Activated CD4-positive, alpha-beta T cell treated with anti-CD3 and anti-CD28 coated beads for 36 hours (primary cell): ENCODE measurements around the gene ADSS2. TPM values are rescaled to one million over a fixed set of nuclear protein-coding genes. Genes with fewer than 3 reads are reported as not detected.
"Not testable (repeated sequence)": the region's sequence is repeated elsewhere in the genome, so short reads cannot be mapped to it uniquely, and the experiment has no call there.

ENCODE experiments used
- ATAC-seq: fragments of 200-7000 bp; cut with Tn5 transposase; one replicate; pipeline ENCODE4 v1.10.0; 2021; ENCODE audit warnings: mild to moderate bottlenecking, moderate library complexity
- CTCF ChIA-PET: fragments of 350-600 bp; sonication (Branson Sonifier 250); formaldehyde crosslinking; loops from one replicate; lab custom pipeline; 2021; ENCODE audit warnings: antibody characterized with exemption; lab: Charles Lee
- POLR2A ChIA-PET: fragments of 350-600 bp; sonication (Branson Sonifier 250); formaldehyde crosslinking; loops from one replicate; lab custom pipeline; 2021; ENCODE audit warnings: antibody characterized with exemption, inconsistent platforms; lab: Charles Lee
- DNase-seq: peaks from one replicate; pipeline ENCODE4 v3.0.0-alpha.2; 2020
- H3K27ac Mint-ChIP-seq: one replicate; pipeline ENCODE4 v1.8.0; 2021; ENCODE audit warnings: mixed read lengths
- H3K27me3 Mint-ChIP-seq: one replicate; pipeline ENCODE4 v1.8.0; 2021; ENCODE audit warnings: mixed read lengths
- H3K36me3 Mint-ChIP-seq: one replicate; pipeline ENCODE4 v1.8.0; 2021; ENCODE audit warnings: low read depth, mixed read lengths
- H3K4me1 Mint-ChIP-seq: one replicate; pipeline ENCODE4 v1.8.0; 2021; ENCODE audit warnings: mixed read lengths
- H3K4me3 Mint-ChIP-seq: one replicate; pipeline ENCODE4 v1.8.0; 2021; ENCODE audit warnings: mild to moderate bottlenecking, moderate library complexity, mixed read lengths
- H3K9me3 Mint-ChIP-seq: one replicate; pipeline ENCODE4 v1.8.0; 2021; ENCODE audit warnings: low read depth, mixed read lengths
- intact Hi-C, 2 experiments: fragments of 100-400 bp; cut with DNase I in 1 of 2; cut with micrococcal nuclease in 1 of 2; formaldehyde crosslinking; loops; one replicate each; pipeline versions ENCODE4 v1.14.2 to v1.15.1; 2022 to 2024; cut with DNase I, micrococcal nuclease
- total RNA-seq, 2 experiments: library from RNA; stranded (reverse); gene quantifications; one replicate each; pipeline ENCODE4 v1.2.3, GENCODE V29; 2021

Gene ADSS2
- total RNA-seq, result 10 to 100 TPM; 43.6 to 52.8 TPM

- no peak for ATAC-seq
- POLR2A ChIA-PET, result interaction anchor here (0.7 to 1.3 kb wide), 3 partner anchors 10 to 200 kb away, joined by 3 to 4 read pairs (median 3); no protein-coding TSS in a partner anchor
- CTCF ChIA-PET, result interaction anchor here (0.7 to 0.8 kb wide), 2 partner anchors 253 to 1000 kb away, joined by 3 read pairs; no protein-coding TSS in a partner anchor
- Mint-ChIP-seq H3K4me1 (peaks cover 45% of the 10 kb centered on the region), H3K36me3 (peaks cover 30% of the 10 kb centered on the region), H3K9me3 (peaks cover 3% of the 10 kb centered on the region), H3K27ac (peak within 1 kb of the TSS; percentile 99), H3K4me3 (peak within 1 kb of the TSS; percentile 97), H3K27me3 (no peaks in the 10 kb centered on the region)
- DNase-seq, result no peak
- intact Hi-C loops, result loop anchor here (1.0 to 5.0 kb wide), 10 partner anchors 15 to 1196 kb away; partner anchors contain the start of genes CEP170 (in 2 of the 2) and SDCCAG8 (in 1 of the 2)
Observed at GRCh38 chr1:244451539-244451950, at the start of gene ADSS2. Gene ADSS2, minus strand, starts transcription at chr1:244451909. Its CDS starts 92 bp downstream, at chr1:244451817.

- H3K36me3 Mint-ChIP-seq, CTCF ChIA-PET, DNase-seq, intact Hi-C loops, H3K9me3 Mint-ChIP-seq, H3K27ac Mint-ChIP-seq, POLR2A ChIA-PET, H3K4me3 Mint-ChIP-seq, ATAC-seq, H3K4me1 Mint-ChIP-seq, H3K27me3 Mint-ChIP-seq: not testable (repeated sequence)
Observed at GRCh38 chr1:244500515-244500914, 48.8 kb upstream of the ADSS2 start.

GRCh38 chr1:244499484-244499883 lies 47.8 kb upstream of the ADSS2 start:
- H3K27me3 Mint-ChIP-seq, H3K9me3 Mint-ChIP-seq, intact Hi-C loops, DNase-seq, H3K4me1 Mint-ChIP-seq, CTCF ChIA-PET, H3K36me3 Mint-ChIP-seq, H3K27ac Mint-ChIP-seq, H3K4me3 Mint-ChIP-seq, POLR2A ChIA-PET, ATAC-seq: not testable (repeated sequence)

- peaks cover 2% of the 10 kb centered on the region for H3K9me3 Mint-ChIP-seq
- ATAC-seq (no peak), DNase-seq (no peak)
- intact Hi-C loops, result no loop called here
- CTCF ChIA-PET, result no interaction called here
- H3K27ac Mint-ChIP-seq, result no peak overlapping the region
- no peak overlapping the region for H3K4me3 Mint-ChIP-seq
- H3K27me3 Mint-ChIP-seq, result no peaks in the 10 kb centered on the region
- no peaks in the 10 kb centered on the region for H3K4me1 Mint-ChIP-seq
- no peaks in the 10 kb centered on the region for H3K36me3 Mint-ChIP-seq
- POLR2A ChIA-PET, result no interaction called here
Observed at GRCh38 chr1:244497805-244498204, 46.1 kb upstream of the ADSS2 start.

GRCh38 chr1:244496186-244496585 lies 44.5 kb upstream of the ADSS2 start:
- H3K27me3 Mint-ChIP-seq, result peaks cover 2% of the 10 kb centered on the region
- ChIA-PET POLR2A (interaction anchor here (1.0 kb wide), 1 partner anchor 49 kb away, joined by 4 read pairs; no protein-coding TSS in a partner anchor), CTCF (no interaction called here)
- intact Hi-C loops, result no loop called here
- no peak overlapping the region for H3K4me3 Mint-ChIP-seq
- H3K27ac Mint-ChIP-seq, result no peak overlapping the region
- no peak for DNase-seq
- no peak for ATAC-seq
- H3K36me3 Mint-ChIP-seq, result no peaks in the 10 kb centered on the region
- no peaks in the 10 kb centered on the region for H3K4me1 Mint-ChIP-seq
- peaks cover 2% of the 10 kb centered on the region for H3K9me3 Mint-ChIP-seq

- Mint-ChIP-seq H3K9me3 (no peaks in the 10 kb centered on the region), H3K36me3 (no peaks in the 10 kb centered on the region), H3K4me1 (no peaks in the 10 kb centered on the region), H3K27ac (no peak overlapping the region), H3K27me3 (peaks cover 2% of the 10 kb centered on the region), H3K4me3 (no peak overlapping the region)
- POLR2A ChIA-PET, result no interaction called here
- CTCF ChIA-PET, result no interaction called here
- intact Hi-C loops, result no loop called here
- DNase-seq (no peak), ATAC-seq (no peak)
Observed at GRCh38 chr1:244494653-244495052, 42.9 kb upstream of the ADSS2 start.

- H3K9me3 Mint-ChIP-seq, H3K27ac Mint-ChIP-seq, H3K4me3 Mint-ChIP-seq, H3K4me1 Mint-ChIP-seq, ATAC-seq, H3K27me3 Mint-ChIP-seq, DNase-seq, POLR2A ChIA-PET, intact Hi-C loops, H3K36me3 Mint-ChIP-seq, CTCF ChIA-PET: not testable (repeated sequence)
Observed at GRCh38 chr1:244484971-244485370, 33.3 kb upstream of the ADSS2 start.

GRCh38 chr1:244473059-244473605 lies 21.4 kb upstream of the ADSS2 start:
- Mint-ChIP-seq H3K9me3 (no peaks in the 10 kb centered on the region), H3K27me3 (no peaks in the 10 kb centered on the region)
- ATAC-seq, result no peak

GRCh38 chr1:244466724-244467123 lies 15.0 kb upstream of the ADSS2 start:
- CTCF ChIA-PET, result interaction anchor here (0.8 kb wide), 1 partner anchor 228 kb away, joined by 3 read pairs; no protein-coding TSS in a partner anchor
- no peaks in the 10 kb centered on the region for H3K9me3 Mint-ChIP-seq
- H3K27me3 Mint-ChIP-seq, result no peaks in the 10 kb centered on the region
- H3K36me3 Mint-ChIP-seq, result no peaks in the 10 kb centered on the region
- POLR2A ChIA-PET, result no interaction called here
- ATAC-seq (no peak), DNase-seq (no peak)
- H3K4me1 Mint-ChIP-seq, result no peaks in the 10 kb centered on the region
- H3K27ac Mint-ChIP-seq, result no peak overlapping the region
- intact Hi-C loops, result no loop called here
- H3K4me3 Mint-ChIP-seq, result no peak overlapping the region

More at GRCh38 chr1:244473059-244473605, 21.4 kb upstream of the ADSS2 start:
- ChIA-PET POLR2A (no interaction called here), CTCF (interaction anchor here (0.5 kb wide), 1 partner anchor 298 kb away, joined by 4 read pairs; no protein-coding TSS in a partner anchor)
- no peak overlapping the region for H3K4me3 Mint-ChIP-seq
- no peak for DNase-seq
- H3K4me1 Mint-ChIP-seq, result no peaks in the 10 kb centered on the region
- H3K36me3 Mint-ChIP-seq, result no peaks in the 10 kb centered on the region
- H3K27ac Mint-ChIP-seq, result no peak overlapping the region
- intact Hi-C loops, result no loop called here

GRCh38 chr1:244461245-244462071 lies 9.7 kb upstream of the ADSS2 start, which contains the start of gene CATSPERE:
Gene CATSPERE, plus strand, starts transcription at chr1:244461273. Its CDS starts 157 bp downstream, at chr1:244461430.
- peak; percentile 83 for DNase-seq
- H3K27ac Mint-ChIP-seq, result peak within 1 kb of the TSS; percentile 99
- ChIA-PET POLR2A (interaction anchor here (0.5 to 0.6 kb wide), 3 partner anchors 10 to 111 kb away, joined by 3 to 5 read pairs (median 3); no protein-coding TSS in a partner anchor), CTCF (interaction anchor here (0.6 kb wide), 1 partner anchor 371 kb away, joined by 4 read pairs; no protein-coding TSS in a partner anchor)
- peaks cover 12% of the 10 kb centered on the region for H3K36me3 Mint-ChIP-seq
- H3K4me3 Mint-ChIP-seq, result peak within 1 kb of the TSS; percentile 69
- intact Hi-C loops, result loop anchor here (1.0 to 2.0 kb wide), 3 partner anchors 9 to 509 kb away; partner anchors contain the start of gene DESI2 (in 1 of the 2)
- ATAC-seq, result peak; percentile 98
- peaks cover 9% of the 10 kb centered on the region for H3K9me3 Mint-ChIP-seq
- H3K4me1 Mint-ChIP-seq, result peaks cover 14% of the 10 kb centered on the region
- no peaks in the 10 kb centered on the region for H3K27me3 Mint-ChIP-seq

- DNase-seq (peak; percentile 66), ATAC-seq (no peak)
- H3K4me1 Mint-ChIP-seq, result peaks cover 14% of the 10 kb centered on the region
- H3K36me3 Mint-ChIP-seq, result peaks cover 12% of the 10 kb centered on the region
- intact Hi-C loops, result loop anchor here in 1 of 2 experiments (2.0 kb wide), 2 partner anchors 193 to 511 kb away; partner anchors contain the start of gene DESI2
- ChIA-PET CTCF (no interaction called here), POLR2A (no interaction called here)
- no peaks in the 10 kb centered on the region for H3K27me3 Mint-ChIP-seq
- peaks cover 9% of the 10 kb centered on the region for H3K9me3 Mint-ChIP-seq
- peak overlapping the region; percentile 80 for H3K27ac Mint-ChIP-seq
- H3K4me3 Mint-ChIP-seq, result peak overlapping the region; percentile 69
Observed at GRCh38 chr1:244460197-244460596, 8.5 kb upstream of the ADSS2 start.
